HG03025 (cell line): ENCODE results near the gene FOXN4.

ENCODE experiments used
- ATAC-seq: cut with Tn5 transposase; IDR thresholded peaks from one replicate; pipeline ENCODE4 v1.9.1; 2021; ENCODE audit warnings: mild to moderate bottlenecking, moderate library complexity; ENCODE audit not compliant: unreplicated experiment, low FRiP score

The FOXN4 gene

GRCh38 chr12:109307051-109307450, 2.0 kb downstream of the FOXN4 start:
- no peak for ATAC-seq

DNA sequence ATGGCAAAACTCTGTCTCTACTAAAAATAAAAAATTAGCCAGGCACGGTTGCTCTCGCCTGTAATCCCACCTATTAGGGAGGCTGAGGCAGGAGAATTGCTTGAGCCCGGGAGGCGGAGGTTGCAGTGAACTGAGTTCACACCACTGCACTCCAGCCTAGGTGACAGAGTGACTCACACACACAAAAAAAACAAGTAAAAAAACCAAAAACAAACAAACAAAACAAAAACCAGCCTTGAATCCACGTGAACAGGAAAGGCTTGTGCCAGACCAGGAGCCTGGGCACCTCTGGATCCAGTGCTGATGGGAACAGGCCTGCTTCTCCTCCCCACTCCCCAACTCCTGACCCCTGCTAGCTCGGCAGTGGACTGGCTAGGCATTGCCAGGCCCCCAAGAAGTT, 3.5 kb downstream of the FOXN4 start:
- ATAC-seq: no peak

DNA sequence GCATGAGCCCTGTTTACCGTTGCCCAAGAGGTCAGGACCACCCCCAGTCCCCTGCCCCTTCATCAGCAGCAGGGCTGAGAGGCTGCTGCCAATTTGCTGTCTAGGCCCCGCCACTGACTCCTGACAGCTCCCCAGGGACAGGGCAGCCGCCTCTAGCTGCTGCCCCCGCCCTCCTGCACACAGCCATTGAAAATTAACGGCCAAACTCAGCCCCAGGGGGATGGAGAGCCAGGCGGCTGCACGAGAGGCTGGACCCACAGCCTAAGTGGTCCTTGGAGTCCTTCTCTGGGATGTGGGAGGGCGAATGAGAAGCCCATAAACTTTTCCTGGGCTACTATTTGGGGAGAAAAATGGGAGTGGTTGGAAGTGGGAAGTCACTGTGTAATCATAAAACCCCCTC, 4.6 kb downstream of the FOXN4 start:
- ATAC-seq: no peak

GRCh38 chr12:109302770-109303169, 6.3 kb downstream of the FOXN4 start:
- no peak for ATAC-seq

DNA sequence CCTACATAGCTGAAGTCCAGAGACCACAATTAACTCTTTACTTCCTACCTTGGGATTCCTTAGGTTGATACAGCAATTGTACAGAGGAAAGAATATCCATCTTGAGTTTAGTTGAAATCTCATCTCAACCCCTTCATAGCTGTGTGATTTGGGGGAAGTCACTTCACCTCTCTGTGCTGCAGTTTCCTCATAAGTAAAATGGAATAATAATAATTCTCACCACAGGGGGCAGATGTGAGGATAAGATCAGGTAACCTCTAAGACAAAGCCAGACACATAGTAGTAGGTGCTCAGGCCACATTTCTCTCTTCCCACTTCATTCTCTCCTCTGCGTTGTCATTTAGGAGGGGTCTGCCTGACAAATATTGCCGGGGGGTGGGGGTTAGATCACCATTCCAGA, 6.7 kb downstream of the FOXN4 start:
- ATAC-seq: no peak

GRCh38 chr12:109301643-109302168, 7.4 kb downstream of the FOXN4 start:
- no peak for ATAC-seq

DNA sequence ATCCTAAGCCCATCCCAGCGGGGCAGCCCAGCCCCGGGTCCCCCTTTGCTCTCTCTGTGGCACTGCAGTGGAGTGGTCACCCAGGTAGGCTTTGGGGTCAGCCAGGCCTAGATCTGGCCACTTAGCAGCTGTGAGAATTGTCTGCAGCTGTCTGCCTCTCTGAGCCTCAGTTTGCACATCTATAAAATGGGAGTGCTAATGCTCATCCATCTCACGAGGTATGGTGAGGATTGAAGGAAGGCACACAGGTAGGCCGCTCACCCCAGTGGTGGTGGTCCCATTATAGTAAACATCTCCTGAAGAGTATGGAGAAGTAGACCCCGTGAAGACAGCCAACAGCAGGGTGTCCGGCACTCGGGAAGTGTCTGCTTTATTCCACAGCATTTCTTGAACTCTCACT, 9.2 kb downstream of the FOXN4 start:
- ATAC-seq: no peak

DNA sequence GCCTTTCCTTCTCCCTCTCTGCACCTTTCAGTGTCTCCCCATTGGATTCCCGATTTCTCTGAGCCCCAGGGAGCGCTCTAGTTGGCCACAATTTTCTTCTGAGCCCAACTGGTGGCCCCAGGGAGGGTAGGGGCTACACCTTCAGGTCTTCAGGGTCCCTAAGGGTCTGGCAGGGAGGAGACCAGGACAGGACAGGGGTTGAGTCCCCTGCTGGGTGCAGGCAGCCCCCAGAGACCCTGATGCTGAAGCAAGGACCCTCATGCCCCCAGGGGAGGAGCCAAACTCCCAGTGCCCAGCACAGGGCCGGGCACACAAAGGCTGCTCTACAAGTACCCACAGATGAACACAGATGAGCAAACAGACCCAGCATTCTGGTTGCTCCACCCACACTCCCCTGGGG, 12.7 kb downstream of the FOXN4 start:
- no peak for ATAC-seq

DNA sequence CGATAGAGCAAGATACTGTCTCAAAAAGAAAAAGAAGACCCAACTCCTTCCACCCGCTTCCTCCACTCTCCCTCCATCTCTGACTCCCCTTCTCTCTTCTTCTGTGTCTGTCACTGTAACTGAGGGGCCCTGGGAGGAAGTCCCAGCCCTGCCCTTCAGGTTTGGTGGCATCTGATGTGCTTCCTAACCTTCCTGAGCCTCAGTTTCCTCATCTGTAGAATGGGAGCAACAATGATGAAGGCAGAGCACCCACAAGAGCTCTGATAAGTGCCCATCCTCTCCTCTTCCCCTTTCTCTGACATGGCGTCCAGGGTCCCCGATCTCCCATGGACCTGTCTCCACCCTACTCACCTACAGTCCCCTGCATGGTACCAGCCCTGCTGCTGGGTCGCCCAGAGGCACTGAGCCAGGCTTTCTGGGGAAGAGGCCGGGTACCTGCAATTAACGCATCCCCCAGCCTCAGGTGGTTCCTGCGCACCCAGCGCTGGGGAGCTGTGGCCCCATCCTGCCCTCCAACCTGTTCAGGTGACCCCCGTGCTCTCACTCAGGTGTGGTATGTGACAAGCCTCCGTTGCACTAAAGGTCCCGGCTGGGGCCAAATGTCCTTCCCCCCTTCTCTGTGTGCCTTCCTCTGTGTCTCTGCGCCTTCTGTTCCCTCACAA, 13.2 kb downstream of the FOXN4 start:
- ATAC-seq: no peak

DNA sequence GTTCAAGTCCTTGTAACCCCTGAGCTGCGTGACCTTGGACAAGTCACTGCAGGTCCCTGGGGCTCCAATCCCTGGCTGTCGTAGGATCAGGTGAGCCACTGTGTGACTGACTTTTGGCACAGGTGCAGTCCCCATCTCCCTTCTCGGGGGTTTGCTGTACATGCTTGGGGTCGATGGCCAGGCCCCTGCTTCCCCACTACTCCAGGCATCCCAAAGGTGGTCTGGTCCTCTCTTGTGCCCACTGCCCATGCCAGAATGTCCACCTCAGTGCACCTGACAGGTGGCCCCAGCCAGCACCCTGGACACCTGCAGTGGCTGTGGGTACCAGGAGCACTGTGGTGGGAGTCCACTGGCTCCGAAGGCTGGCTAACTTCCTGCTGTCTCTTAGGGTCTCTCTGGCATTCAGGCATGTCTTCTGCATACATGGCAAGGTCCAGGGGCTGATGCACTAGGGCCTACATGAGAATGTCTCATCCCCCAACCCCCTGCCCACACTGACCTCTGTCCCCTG, 14.7 kb downstream of the FOXN4 start:
- no peak for ATAC-seq

DNA sequence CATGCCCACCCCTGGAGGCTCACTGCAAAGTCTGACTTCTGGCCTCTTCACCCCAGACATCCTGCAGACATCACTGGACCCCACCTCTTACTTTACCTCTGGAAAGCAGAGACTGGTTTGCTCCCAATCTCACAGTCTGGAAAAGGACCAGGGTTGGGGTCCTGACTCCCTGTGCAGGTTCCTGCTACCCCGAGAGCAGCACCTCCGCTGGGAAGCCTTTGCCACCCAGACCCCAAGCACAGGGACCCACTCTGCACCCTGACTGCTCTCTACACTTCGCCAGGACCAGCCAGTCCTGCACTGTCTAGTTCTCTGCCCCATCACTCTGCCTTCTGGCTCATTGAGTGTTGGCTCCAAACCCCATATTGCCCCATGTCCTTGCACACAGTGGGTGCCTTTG, 16.0 kb downstream of the FOXN4 start:
- ATAC-seq: no peak

DNA sequence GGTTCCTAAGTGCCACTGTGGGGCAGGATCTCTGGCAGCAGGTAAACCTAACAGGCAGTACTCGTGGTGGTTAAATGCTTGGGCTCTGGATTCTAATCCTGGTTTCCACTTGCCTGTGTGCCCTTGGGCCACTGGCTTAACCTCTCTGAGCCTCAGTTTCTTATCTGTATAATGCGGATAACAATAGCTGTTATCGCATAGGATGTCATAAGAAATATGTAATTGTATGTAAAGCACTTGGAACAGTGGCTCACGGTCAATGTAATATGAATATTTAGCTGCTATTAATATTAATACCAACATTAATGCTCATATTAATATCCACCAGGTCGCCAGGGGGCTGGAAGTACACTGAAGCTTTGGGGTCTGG, 16.8 kb downstream of the FOXN4 start:
- no peak for ATAC-seq

- ATAC-seq: no peak
These were observed 17.4 kb downstream of the FOXN4 start for GRCh38 chr12:109291521-109292341.

- ATAC-seq: no peak
These were observed 18.0 kb downstream of the FOXN4 start for GRCh38 chr12:109291117-109291516.

DNA sequence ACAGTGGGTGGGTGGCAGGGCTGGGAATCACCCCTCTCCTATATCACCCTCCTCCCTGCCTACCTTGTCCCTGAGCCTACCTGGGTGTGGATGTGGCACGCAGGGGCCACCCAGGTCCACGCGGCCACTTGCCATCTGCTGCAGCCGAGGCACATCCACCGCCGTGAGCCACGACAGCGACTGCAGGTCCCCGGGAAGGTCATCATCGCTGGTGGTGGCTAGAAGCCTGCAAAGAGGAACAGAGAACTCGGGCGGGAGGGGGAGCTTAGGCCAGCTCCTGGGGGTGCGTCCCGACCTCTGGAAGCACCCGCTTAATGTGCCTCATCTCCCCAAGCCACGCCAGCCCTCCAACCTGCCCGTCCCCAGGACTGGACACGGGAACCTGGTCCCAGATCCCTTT, 19.0 kb downstream of the FOXN4 start:
- no peak for ATAC-seq

- no peak for ATAC-seq
These were observed 19.5 kb downstream of the FOXN4 start for GRCh38 chr12:109289551-109289950.

- ATAC-seq: no peak
These were observed 20.1 kb downstream of the FOXN4 start for GRCh38 chr12:109289004-109289403.

DNA sequence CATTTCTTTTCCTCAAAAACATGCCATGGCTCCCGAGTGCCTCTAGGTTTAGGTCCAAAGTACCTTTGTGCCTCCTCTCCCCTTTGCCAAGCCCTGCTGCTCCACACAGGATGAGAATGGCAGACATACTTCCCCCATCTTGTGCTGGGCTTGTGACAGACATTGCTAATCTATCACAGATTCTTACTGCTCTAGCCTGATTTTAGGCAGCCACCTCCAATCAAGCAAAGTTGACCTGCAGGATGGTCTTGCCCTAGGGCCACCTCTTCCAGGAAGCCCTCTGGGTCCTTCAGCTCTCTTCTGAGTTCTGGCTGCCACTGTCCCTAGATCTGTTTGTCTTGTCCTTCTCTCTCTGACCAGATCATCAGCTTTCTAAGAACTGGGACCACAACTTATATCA, 20.5 kb downstream of the FOXN4 start:
- ATAC-seq: no peak

GRCh38 chr12:109287811-109288469, 21.1 kb downstream of the FOXN4 start:
- no peak for ATAC-seq

DNA sequence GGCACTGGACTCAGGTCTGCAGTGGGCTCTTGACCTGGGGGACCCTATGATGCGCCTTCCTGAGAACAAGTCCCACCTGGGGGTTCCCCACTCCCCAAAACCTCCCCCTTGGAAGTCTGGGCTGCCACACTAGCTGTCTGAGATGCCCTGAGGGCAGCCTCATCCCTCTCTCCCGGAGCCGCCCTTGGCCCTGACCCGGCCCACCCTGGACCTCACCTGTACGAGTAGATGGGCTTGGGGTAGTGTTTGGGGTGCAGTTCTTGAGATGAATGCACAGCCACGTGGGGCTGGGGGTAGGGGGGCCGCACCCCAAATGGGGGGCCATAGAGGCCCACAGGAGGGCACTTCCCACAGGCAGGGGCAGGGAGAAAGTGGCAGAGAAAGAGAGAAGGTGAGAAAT, 21.9 kb downstream of the FOXN4 start:
- ATAC-seq: no peak

- ATAC-seq: no peak
These were observed 22.4 kb downstream of the FOXN4 start for GRCh38 chr12:109286652-109287051.
